WERI-Rb-1 (cell line): ENCODE measurements around the gene AP3D1.

Source experiments
- DNase-seq: peaks from one replicate; pipeline ENCODE4 v3.0.0-alpha.2; 2020
- H3K27ac ChIP-seq: fragments of 250-450 bp; sonication (Bioruptor Pico); 2 replicates; pipeline ENCODE4 v1.5.1; 2020; ENCODE audit warnings: mild to moderate bottlenecking, moderate library complexity
- H3K27me3 ChIP-seq: fragments of 250-450 bp; sonication (Bioruptor Pico); 2 replicates; pipeline ENCODE4 v1.5.1; 2021; ENCODE audit warnings: mild to moderate bottlenecking, low read depth, moderate library complexity; ENCODE audit not compliant: insufficient read depth, severe bottlenecking
- H3K36me3 ChIP-seq: fragments of 250-450 bp; sonication (Bioruptor Pico); 2 replicates; pipeline ENCODE4 v1.5.1; 2020; ENCODE audit warnings: mild to moderate bottlenecking, moderate library complexity
- H3K4me3 ChIP-seq: 2 replicates; pipeline ENCODE4 v1.5.1; 2011; ENCODE audit warnings: low read depth, mild to moderate bottlenecking, control low read depth, low read length
- H3K9me3 ChIP-seq: fragments of 250-450 bp; sonication (Bioruptor Pico); 2 replicates; pipeline ENCODE4 v1.5.1; 2021; ENCODE audit warnings: mild to moderate bottlenecking, moderate library complexity; ENCODE audit not compliant: severe bottlenecking
- TF ChIP-seq, protein P1 (sequence below): IDR thresholded peaks from 2 replicates; pipeline ENCODE4 v1.5.1; 2011; ENCODE audit warnings: low read depth, mild to moderate bottlenecking, control low read depth, inconsistent platforms, low read length

AP3D1 gene

DNA sequence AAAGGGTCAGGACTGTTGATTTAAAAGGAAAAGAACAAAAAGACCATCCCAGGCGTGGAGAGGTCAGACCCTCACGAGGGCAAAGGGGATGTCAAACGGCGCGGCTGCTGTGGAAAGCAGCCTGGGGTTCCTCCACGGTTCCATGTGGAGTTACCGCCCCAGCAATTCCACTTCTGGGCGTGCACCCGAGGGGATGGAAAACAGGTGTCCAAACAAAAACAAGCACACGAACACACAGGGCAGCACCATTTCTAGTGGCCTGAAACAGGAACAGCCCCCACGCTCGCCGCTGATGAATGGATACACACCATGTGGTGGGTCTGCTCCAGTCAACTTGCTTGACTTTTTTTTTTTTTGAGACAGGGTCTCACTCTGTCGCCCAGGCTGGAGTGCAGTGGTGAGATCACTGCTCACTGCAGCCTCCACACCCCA is 11.2 kb downstream of the AP3D1 start:
- TF ChIP-seq, protein P1, sequence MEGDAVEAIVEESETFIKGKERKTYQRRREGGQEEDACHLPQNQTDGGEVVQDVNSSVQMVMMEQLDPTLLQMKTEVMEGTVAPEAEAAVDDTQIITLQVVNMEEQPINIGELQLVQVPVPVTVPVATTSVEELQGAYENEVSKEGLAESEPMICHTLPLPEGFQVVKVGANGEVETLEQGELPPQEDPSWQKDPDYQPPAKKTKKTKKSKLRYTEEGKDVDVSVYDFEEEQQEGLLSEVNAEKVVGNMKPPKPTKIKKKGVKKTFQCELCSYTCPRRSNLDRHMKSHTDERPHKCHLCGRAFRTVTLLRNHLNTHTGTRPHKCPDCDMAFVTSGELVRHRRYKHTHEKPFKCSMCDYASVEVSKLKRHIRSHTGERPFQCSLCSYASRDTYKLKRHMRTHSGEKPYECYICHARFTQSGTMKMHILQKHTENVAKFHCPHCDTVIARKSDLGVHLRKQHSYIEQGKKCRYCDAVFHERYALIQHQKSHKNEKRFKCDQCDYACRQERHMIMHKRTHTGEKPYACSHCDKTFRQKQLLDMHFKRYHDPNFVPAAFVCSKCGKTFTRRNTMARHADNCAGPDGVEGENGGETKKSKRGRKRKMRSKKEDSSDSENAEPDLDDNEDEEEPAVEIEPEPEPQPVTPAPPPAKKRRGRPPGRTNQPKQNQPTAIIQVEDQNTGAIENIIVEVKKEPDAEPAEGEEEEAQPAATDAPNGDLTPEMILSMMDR: no peak
- H3K27ac ChIP-seq: no peak overlapping the region
- H3K4me3 ChIP-seq: no peak overlapping the region
- DNase-seq: no peak
- peaks cover 30% of the 10 kb centered on the region for H3K36me3 ChIP-seq
- H3K9me3 ChIP-seq: no peaks in the 10 kb centered on the region
- no peaks in the 10 kb centered on the region for H3K27me3 ChIP-seq

DNA sequence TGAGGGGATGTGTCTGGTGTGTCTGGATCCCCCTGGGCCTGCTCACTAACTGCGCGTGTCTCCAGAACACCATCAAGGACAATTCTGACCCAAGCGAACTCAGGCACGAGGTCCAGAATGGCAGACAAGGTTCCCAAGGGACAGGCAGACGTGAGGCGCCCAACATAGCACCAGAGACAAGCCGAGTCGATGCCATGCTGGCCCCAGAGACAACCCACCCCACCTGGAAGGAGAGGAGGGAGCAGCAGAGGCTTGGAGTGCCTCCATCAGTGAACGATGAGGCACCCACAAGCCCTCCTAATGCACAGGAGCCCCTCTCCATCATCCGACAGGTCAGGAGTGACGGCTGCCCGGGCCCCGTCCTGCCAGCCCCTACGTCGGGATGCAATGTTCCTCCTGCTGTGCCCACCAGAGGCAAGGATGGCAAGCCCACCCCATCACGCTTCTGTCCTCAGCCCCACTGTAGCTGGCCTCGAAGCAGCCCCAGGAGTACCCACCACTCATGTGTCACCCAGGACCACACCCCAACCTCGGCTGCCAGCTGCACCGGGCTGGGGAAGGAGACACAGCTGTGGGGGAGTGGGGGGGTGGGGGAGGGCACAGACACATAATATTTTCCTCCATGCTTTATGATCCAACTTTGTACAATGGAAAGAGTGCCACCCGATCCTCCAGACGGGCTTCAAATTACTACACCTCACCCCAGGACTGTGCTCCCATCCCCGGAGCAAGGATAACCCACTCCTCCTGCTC is 11.8 kb downstream of the AP3D1 start:
- no peak for DNase-seq
- Histone ChIP-seq H3K9me3 (no peaks in the 10 kb centered on the region), H3K27ac (no peak overlapping the region), H3K36me3 (peaks cover 36% of the 10 kb centered on the region), H3K27me3 (no peaks in the 10 kb centered on the region), H3K4me3 (no peak overlapping the region)
- TF ChIP-seq, protein P1: no peak

DNA sequence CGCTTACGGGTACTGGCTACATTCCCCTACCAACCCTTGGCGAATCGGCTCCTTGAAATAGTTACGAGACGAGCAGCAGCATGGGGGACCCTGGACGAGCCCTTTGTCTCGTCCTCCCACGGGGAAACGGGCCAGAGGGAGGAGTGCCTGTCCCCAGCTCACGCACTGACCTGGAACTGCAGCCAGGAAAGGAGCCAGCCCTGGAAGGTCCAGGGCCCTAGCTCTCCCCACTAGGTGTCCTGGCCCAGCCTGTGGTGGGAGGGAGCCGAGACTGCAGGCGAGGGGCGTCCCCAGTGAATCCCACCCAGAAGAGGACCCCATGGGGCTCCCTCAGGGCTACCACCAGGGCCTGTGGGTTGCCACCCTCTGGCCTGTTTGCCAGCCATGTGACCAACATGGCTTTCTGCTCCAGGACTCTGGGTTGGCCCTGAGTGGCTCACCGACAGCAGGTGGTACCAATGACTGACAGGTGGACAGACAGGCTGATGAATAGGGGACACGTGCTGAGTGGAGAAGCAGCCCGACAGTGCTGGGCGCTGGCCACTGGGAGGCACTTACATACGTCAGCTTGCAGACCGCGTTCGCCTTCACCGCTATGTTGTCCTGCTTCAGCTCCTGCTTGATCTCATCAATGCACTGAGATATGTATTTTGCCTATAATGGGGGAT is 13.2 kb downstream of the AP3D1 start:
- no peak for DNase-seq
- H3K36me3 ChIP-seq: peaks cover 44% of the 10 kb centered on the region
- no peak overlapping the region for H3K4me3 ChIP-seq
- no peaks in the 10 kb centered on the region for H3K9me3 ChIP-seq
- TF ChIP-seq, protein P1: no peak
- H3K27me3 ChIP-seq: no peaks in the 10 kb centered on the region
- no peak overlapping the region for H3K27ac ChIP-seq

DNA sequence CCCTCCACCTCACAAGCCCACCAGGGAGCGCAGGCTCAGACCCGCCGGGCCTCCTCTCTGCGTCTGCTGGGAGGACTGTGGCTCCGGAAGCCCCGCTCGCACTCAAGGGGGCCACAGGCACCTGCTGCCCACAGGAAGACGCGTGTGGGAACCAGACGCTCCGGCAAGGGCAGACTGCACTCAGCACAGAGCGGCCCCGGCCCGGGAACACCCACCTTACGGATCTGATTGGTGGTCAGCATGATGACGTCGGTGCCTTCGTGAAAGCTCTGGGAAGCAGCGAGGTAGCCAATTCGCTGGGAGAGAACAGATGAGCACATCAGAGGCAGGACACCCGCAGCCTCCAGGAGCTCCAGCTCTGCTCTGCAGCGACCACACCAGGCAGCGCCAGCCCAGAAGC is 14.6 kb downstream of the AP3D1 start:
- DNase-seq: no peak
- Histone ChIP-seq H3K27me3 (no peaks in the 10 kb centered on the region), H3K36me3 (peaks cover 58% of the 10 kb centered on the region), H3K27ac (no peak overlapping the region), H3K9me3 (no peaks in the 10 kb centered on the region), H3K4me3 (no peak overlapping the region)
- TF ChIP-seq, protein P1: no peak

DNA sequence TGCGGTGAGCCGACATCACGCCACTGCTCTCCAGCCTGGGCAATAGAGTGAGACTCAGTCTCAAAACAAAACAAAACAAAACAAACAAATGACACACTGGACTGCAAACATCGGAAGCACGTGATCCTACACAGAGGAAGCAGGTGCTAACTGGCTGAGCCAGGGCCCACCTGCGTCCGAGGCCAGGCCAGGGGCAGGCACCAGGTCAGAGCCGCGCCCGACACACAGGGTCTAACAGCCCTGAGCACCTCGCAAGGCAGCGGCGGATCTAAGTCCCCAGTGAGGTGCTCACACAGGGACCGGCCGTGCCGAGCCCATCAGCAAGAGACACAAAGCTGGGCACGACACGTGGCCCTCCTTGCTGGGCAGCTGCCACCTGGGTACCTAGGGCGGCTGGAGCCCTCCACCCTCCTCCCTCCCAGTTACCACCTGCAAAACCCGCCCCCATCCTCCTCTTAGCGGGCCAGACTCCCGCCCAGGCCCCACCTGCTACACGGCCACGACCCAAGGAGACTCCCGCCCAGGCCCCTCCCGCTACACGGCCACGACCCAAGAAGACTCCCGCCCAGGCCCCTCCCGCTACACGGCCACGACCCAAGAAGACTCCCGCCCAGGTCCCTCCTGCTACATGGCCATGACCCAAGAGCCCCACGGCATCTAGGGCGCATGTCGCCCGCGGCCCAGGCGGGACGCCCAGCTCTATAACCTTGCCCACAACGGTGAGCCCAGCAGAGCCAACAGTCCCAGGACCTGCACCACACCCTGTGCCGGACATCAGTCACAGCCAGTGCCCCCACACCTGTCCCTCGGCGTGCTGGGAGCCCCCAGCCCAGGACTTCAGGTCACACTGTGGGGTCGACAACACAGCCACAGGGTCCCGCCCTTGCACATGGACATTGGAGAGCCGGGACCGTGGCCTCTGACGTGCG is 15.6 kb downstream of the AP3D1 start:
- no peak for DNase-seq
- H3K36me3 ChIP-seq: peaks cover 62% of the 10 kb centered on the region
- no peak overlapping the region for H3K27ac ChIP-seq
- H3K4me3 ChIP-seq: no peak overlapping the region
- H3K27me3 ChIP-seq: no peaks in the 10 kb centered on the region
- TF ChIP-seq, protein P1: no peak
- H3K9me3 ChIP-seq: no peaks in the 10 kb centered on the region
